Neural progenitor cell (in vitro differentiated cells): Measurements from ENCODE around the gene ATP1B3. TPM values are rescaled to one million over a fixed set of nuclear protein-coding genes. Genes with fewer than 3 reads are reported as not detected.
A peak's percentile ranks its signal among the peaks of the same experiment; 100 is the strongest.
"Not testable (repeated sequence)": the region's sequence is repeated elsewhere in the genome, so short reads cannot be mapped to it uniquely, and the experiment has no call there.

Experiments used
- DNase-seq: peaks from one replicate; pipeline ENCODE4 v3.0.0-alpha.2; 2016; ENCODE audit warnings: low spot score
- H2AFZ ChIP-seq: fragments of 200-600 bp; sonication (generic); replicated peaks from 2 replicates; pipeline ENCODE4 v1.6.1; 2016; ENCODE audit warnings: antibody characterized with exemption
- H3F3A ChIP-seq: fragments of 200-600 bp; sonication (generic); 2 replicates; pipeline ENCODE4 v1.6.1; 2016; ENCODE audit warnings: antibody characterized with exemption, low read depth
- H3K27ac ChIP-seq: fragments of 200-600 bp; sonication (generic); 2 replicates; pipeline ENCODE4 v1.5.1; 2016; ENCODE audit warnings: mild to moderate bottlenecking
- H3K27me3 ChIP-seq: fragments of 200-600 bp; sonication (generic); 2 replicates; pipeline ENCODE4 v1.6.1; 2016; ENCODE audit warnings: mild to moderate bottlenecking, moderate library complexity
- H3K36me3 ChIP-seq: fragments of 200-600 bp; sonication (generic); 2 replicates; pipeline ENCODE4 v1.5.1; 2016
- H3K4me1 ChIP-seq: fragments of 200-600 bp; sonication (generic); 2 replicates; pipeline ENCODE4 v1.6.1; 2016; ENCODE audit warnings: mixed run types
- H3K4me2 ChIP-seq: fragments of 200-600 bp; sonication (generic); 2 replicates; pipeline ENCODE4 v1.6.1; 2016
- H3K4me3 ChIP-seq: fragments of 200-600 bp; sonication (generic); 2 replicates; pipeline ENCODE4 v1.5.1; 2016
- H3K79me2 ChIP-seq: fragments of 200-600 bp; sonication (generic); 2 replicates; pipeline ENCODE4 v1.6.1; 2016; ENCODE audit warnings: low read depth
- H3K9ac ChIP-seq: fragments of 200-600 bp; sonication (generic); 2 replicates; pipeline ENCODE4 v1.6.1; 2016
- H3K9me3 ChIP-seq: fragments of 200-600 bp; sonication (generic); 2 replicates; pipeline ENCODE4 v1.5.1; 2016; ENCODE audit warnings: low read depth
- H4K20me1 ChIP-seq: fragments of 200-600 bp; sonication (generic); 2 replicates; pipeline ENCODE4 v1.6.1; 2016; ENCODE audit warnings: low read depth
- H3K27ac Mint-ChIP-seq: 3 replicates; pipeline ENCODE4 v1.8.0; 2021; ENCODE audit warnings: mixed read lengths
- H3K27me3 Mint-ChIP-seq: 2 replicates; pipeline ENCODE4 v1.8.0; 2022; ENCODE audit warnings: low read depth, mild to moderate bottlenecking, inconsistent platforms, moderate library complexity, mixed read lengths; ENCODE audit not compliant: insufficient read depth
- H3K36me3 Mint-ChIP-seq: 3 replicates; pipeline ENCODE4 v1.8.0; 2021; ENCODE audit warnings: mixed read lengths
- H3K4me1 Mint-ChIP-seq: 3 replicates; pipeline ENCODE4 v1.8.0; 2021; ENCODE audit warnings: mixed read lengths
- H3K4me3 Mint-ChIP-seq: 3 replicates; pipeline ENCODE4 v1.8.0; 2021; ENCODE audit warnings: mild to moderate bottlenecking, moderate library complexity, mixed read lengths
- H3K9me3 Mint-ChIP-seq: 3 replicates; pipeline ENCODE4 v1.8.0; 2020; ENCODE audit warnings: mixed read lengths
- EZH2 ChIP-seq: fragments of 200-600 bp; sonication (generic); IDR thresholded peaks from 2 replicates; pipeline ENCODE4 v1.6.1; 2017; ENCODE audit warnings: antibody characterized with exemption, mild to moderate bottlenecking, moderate library complexity
- EZH2phosphoT487 ChIP-seq: fragments of 200-600 bp; sonication (generic); IDR thresholded peaks from 2 replicates; pipeline ENCODE4 v1.6.1; 2017; ENCODE audit warnings: antibody characterized with exemption
- total RNA-seq: library from RNA; depleted of rRNA; stranded (reverse); fragments of >200 nt; gene quantifications from 2 replicates; pipeline ENCODE4 v1.2.3, GENCODE V29; 2015; ENCODE audit warnings: low replicate concordance
- TF ChIP-seq, protein P1 (sequence below): fragments of 200-600 bp; sonication (generic); IDR thresholded peaks from 2 replicates; pipeline ENCODE4 v1.5.1; 2017; ENCODE audit warnings: antibody characterized with exemption, mild to moderate bottlenecking

Gene ATP1B3
- total RNA-seq, 1 donor from 2014 or later, result 95.6 TPM

DNA sequence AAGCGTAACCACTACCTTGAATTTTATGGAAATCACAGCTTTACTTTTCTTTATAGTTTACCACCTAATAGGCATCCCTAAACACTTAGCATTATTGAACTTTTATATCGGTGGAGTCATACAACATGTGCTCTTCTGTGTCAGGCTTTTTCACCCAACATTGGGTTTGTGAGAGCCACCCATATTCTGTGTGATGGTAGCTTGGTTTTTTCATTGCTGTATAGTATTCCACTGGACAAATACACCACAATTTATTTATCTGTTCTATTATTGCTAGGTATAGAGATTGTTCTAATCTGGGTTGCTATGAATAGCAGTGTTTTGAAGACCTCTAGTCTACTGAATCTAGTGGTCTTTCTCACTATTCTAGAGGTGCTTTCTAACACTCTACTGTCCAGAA is 31.6 kb upstream of the ATP1B3 start:
- no peak for DNase-seq
- H3K79me2 ChIP-seq, result no peaks in the 10 kb centered on the region
- no peak overlapping the region for H3K4me3 ChIP-seq
- H3K4me1 ChIP-seq, result no peaks in the 10 kb centered on the region
- Mint-ChIP-seq H3K9me3 (no peaks in the 10 kb centered on the region), H3K27ac (no peak overlapping the region), H3K27me3 (peaks cover 8% of the 10 kb centered on the region), H3K4me1 (peaks cover 15% of the 10 kb centered on the region), H3K36me3 (no peaks in the 10 kb centered on the region), H3K4me3 (no peak overlapping the region)
- no peak overlapping the region for H2AFZ ChIP-seq
- no peak overlapping the region for H3K4me2 ChIP-seq
- TF ChIP-seq EZH2phosphoT487 (no peak), EZH2 (no peak)
- TF ChIP-seq, protein P1, sequence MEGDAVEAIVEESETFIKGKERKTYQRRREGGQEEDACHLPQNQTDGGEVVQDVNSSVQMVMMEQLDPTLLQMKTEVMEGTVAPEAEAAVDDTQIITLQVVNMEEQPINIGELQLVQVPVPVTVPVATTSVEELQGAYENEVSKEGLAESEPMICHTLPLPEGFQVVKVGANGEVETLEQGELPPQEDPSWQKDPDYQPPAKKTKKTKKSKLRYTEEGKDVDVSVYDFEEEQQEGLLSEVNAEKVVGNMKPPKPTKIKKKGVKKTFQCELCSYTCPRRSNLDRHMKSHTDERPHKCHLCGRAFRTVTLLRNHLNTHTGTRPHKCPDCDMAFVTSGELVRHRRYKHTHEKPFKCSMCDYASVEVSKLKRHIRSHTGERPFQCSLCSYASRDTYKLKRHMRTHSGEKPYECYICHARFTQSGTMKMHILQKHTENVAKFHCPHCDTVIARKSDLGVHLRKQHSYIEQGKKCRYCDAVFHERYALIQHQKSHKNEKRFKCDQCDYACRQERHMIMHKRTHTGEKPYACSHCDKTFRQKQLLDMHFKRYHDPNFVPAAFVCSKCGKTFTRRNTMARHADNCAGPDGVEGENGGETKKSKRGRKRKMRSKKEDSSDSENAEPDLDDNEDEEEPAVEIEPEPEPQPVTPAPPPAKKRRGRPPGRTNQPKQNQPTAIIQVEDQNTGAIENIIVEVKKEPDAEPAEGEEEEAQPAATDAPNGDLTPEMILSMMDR, result no peak
- H3K27ac ChIP-seq, result no peak overlapping the region
- no peaks in the 10 kb centered on the region for H3K27me3 ChIP-seq
- no peaks in the 10 kb centered on the region for H4K20me1 ChIP-seq
- H3K9me3 ChIP-seq, result no peaks in the 10 kb centered on the region
- H3K36me3 ChIP-seq, result no peaks in the 10 kb centered on the region
- no peak overlapping the region for H3K9ac ChIP-seq
- no peaks in the 10 kb centered on the region for H3F3A ChIP-seq

DNA sequence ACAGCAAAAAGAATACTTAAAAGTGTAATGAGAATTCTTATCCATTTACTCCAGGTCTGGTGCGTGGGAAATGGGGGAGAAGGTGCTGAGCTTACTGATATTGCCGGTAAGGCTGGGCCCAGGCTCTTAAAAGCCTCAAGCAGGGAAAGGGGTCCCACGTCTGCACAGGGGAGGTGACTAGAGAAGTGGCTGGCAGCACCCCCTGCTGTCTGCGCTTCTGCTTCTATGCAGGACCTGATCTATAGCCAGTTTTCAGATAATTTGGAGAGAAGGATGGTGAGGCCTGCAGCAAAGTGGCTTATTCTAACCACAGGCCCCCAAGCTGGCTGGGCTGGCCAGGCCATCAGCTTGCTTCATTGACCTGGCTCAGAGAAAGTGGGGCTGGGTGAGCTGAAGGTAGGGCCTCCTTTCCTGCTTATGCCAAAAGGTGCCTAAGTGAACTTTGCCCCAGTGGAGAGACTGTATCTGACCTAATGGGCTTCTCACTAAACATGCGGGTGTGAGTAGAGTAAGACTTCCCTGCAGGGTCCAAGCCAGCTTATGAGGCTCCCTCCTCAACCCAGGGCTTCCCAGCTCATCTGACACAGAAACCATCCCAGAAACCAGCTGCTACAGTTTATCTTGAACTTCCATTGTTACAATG is 30.9 kb upstream of the ATP1B3 start:
- H2AFZ ChIP-seq, result peak overlapping the region; percentile 2
- no peaks in the 10 kb centered on the region for H3K9me3 Mint-ChIP-seq
- no peak overlapping the region for H3K4me3 ChIP-seq
- no peaks in the 10 kb centered on the region for H3F3A ChIP-seq
- H3K9me3 ChIP-seq, result no peaks in the 10 kb centered on the region
- H3K4me1 Mint-ChIP-seq, result peaks cover 15% of the 10 kb centered on the region
- H3K79me2 ChIP-seq, result no peaks in the 10 kb centered on the region
- H3K27ac Mint-ChIP-seq, result no peak overlapping the region
- H3K4me2 ChIP-seq, result no peak overlapping the region
- H3K9ac ChIP-seq, result no peak overlapping the region
- peaks cover 8% of the 10 kb centered on the region for H3K27me3 Mint-ChIP-seq
- H3K27ac ChIP-seq, result no peak overlapping the region
- no peaks in the 10 kb centered on the region for H3K36me3 Mint-ChIP-seq
- peak; percentile 50 for DNase-seq
- H3K4me1 ChIP-seq, result no peaks in the 10 kb centered on the region
- no peak overlapping the region for H3K4me3 Mint-ChIP-seq
- H3K36me3 ChIP-seq, result no peaks in the 10 kb centered on the region
- no peaks in the 10 kb centered on the region for H3K27me3 ChIP-seq
- TF ChIP-seq EZH2, result no peak
- TF ChIP-seq, protein P1, result peak; percentile 30
- no peaks in the 10 kb centered on the region for H4K20me1 ChIP-seq

DNA sequence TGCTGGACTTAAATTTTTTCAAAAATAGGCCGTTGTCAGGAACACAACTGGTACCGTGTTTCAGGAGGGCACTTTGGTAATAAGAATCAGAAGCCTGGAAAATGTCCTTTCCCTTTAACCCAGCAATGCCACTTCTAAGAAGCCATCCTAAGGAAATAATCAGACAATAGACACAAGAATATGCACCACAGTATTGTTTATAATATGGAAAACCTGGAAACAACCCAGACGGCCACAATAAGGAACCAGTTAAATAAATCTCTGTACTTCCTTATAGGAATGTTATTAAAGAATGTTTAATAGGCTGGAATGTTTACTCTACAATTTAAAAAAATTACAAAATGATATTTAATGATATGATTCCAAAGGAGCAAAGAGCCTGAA is 30.4 kb upstream of the ATP1B3 start:
- H4K20me1 ChIP-seq, result no peaks in the 10 kb centered on the region
- no peaks in the 10 kb centered on the region for H3K79me2 ChIP-seq
- Mint-ChIP-seq H3K4me1 (peaks cover 13% of the 10 kb centered on the region), H3K36me3 (no peaks in the 10 kb centered on the region), H3K4me3 (no peak overlapping the region), H3K27ac (no peak overlapping the region), H3K9me3 (no peaks in the 10 kb centered on the region), H3K27me3 (peaks cover 8% of the 10 kb centered on the region)
- H3K9ac ChIP-seq, result no peak overlapping the region
- H3K4me3 ChIP-seq, result no peak overlapping the region
- no peaks in the 10 kb centered on the region for H3F3A ChIP-seq
- no peaks in the 10 kb centered on the region for H3K36me3 ChIP-seq
- H3K27me3 ChIP-seq, result no peaks in the 10 kb centered on the region
- no peak overlapping the region for H3K27ac ChIP-seq
- H2AFZ ChIP-seq, result peak overlapping the region; percentile 2
- no peak for DNase-seq
- H3K9me3 ChIP-seq, result no peaks in the 10 kb centered on the region
- no peaks in the 10 kb centered on the region for H3K4me1 ChIP-seq
- H3K4me2 ChIP-seq, result no peak overlapping the region
- TF ChIP-seq EZH2, result no peak
- TF ChIP-seq, protein P1, result no peak
- no peak for TF ChIP-seq EZH2phosphoT487

DNA sequence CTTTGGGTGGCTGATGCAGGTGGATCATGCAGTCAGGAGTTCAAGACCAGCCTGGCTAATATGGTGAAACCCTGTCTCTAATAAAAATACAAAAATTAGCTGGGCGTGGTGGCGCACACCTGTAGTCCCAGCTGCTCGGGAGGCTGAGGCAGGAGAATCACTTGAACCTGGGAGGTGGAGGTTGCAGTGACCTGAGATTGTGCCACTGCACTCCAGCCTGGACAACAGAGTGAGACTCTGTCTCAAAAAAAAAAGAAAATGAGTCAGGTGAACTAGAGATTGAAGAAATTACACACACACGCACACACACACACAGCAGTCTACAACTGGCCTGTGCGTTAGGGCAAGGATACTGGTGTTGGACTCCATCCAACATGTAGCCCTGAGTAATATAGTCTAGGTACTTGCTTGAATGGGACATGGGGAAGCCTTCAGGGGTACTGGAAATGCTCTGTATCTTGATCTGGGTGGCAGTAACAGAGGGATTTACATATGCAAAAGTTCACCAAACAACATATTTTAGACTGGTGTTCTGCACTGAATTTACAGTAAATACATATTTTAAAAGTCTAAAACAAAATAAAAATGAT is 28.2 kb upstream of the ATP1B3 start:
- H3K4me3 ChIP-seq, H3K4me2 ChIP-seq, H3K79me2 ChIP-seq, H4K20me1 ChIP-seq, H3K9ac ChIP-seq, H3F3A ChIP-seq, H3K4me1 ChIP-seq, H3K27me3 ChIP-seq, H3K27ac ChIP-seq, H2AFZ ChIP-seq, H3K9me3 ChIP-seq, H3K27me3 Mint-ChIP-seq, H3K36me3 ChIP-seq, H3K36me3 Mint-ChIP-seq, DNase-seq, H3K4me3 Mint-ChIP-seq, H3K27ac Mint-ChIP-seq, H3K4me1 Mint-ChIP-seq, H3K9me3 Mint-ChIP-seq: not testable (repeated sequence)
